Spleen (tissue), 7 donors: ENCODE data around the gene SLIT3.

ENCODE experiments used
- CTCF ChIP-seq, 11 experiments: fragments of 200-600 bp in 7 of 11; fragments of 450-650 bp in 4 of 11; sonication (generic) in 4 of 11; IDR thresholded peaks in 8 of 11; conservative IDR thresholded peaks in 3 of 11; 1 replicate in 7 of 11; 2 replicates in 4 of 11; pipeline versions ENCODE4 v1.4.0 to v1.8.0; 2016 to 2021; ENCODE audit warnings: antibody characterized with exemption in 11 of 11, inconsistent platforms in 4 of 11, mild to moderate bottlenecking in 1 of 11
- POLR2AphosphoS5 ChIP-seq, 3 donors: sonication (generic); formaldehyde crosslinking; IDR thresholded peaks; one replicate each; pipeline ENCODE4 v1.5.1; 2017; ENCODE audit warnings: antibody characterized with exemption in 3 of 3
- donor health status: DM: no; HTN: no; CAD: no; lungs with moderate emphysema.
- donor health status: DM: no; HTN: no; CAD: no.
- donor health status: DM: no; HTN: no; CAD: no.

- no peak for TF ChIP-seq CTCF (IDR thresholded peaks at IDR 0.05 in 8 of 11, conservative IDR thresholded peaks at IDR 0.05 in 3 of 11)
- TF ChIP-seq POLR2AphosphoS5 (IDR thresholded peaks at IDR 0.05): no peak
Observed at GRCh38 chr5:168842571-168843205, 458.3 kb downstream of the SLIT3 start.
